Heart left ventricle (tissue), 13 donors: ENCODE data around the gene NFKB1.

Experiments
- CTCF ChIP-seq, 12 donors: fragments of 200-600 bp; sonication (generic) in 4 of 12; IDR thresholded peaks; one replicate each; pipeline versions ENCODE4 v1.5.0 to v1.8.0; 2018 to 2022; ENCODE audit warnings: antibody characterized with exemption in 12 of 12, mild to moderate bottlenecking in 5 of 12
- POLR2A ChIP-seq, 2 donors: fragments of 450-650 bp; IDR thresholded peaks; one replicate each; pipeline ENCODE4 v1.6.1; 2017; ENCODE audit warnings: antibody characterized with exemption in 2 of 2, mild to moderate bottlenecking in 2 of 2, moderate library complexity in 2 of 2
- donor health status: ischemic (EF 13 %, LVEDD 7.1; RV severe dilation, severe dysfunction).
- donor health status: DM: no; HTN: yes; CAD: no.
- donor health status: DM: no; HTN: no; CAD: no.
- donor health status: ischemic (EF 25% LVEDD 6.9; RV normal size, moderate dysfunction).
- donor health status: ischemic (EF 25% LVEDD 5.7; RV mildly dilated, moderate dysfunction).
- donor health status: ischemic (EF 35%, LVEDD 5.7; RV mildly dilated, moderate dysfunction).
- donor health status: nonischemic (EF 11% LVEDD 7.7; RV severe dilation, severe dysfunction).
- donor health status: DM: yes; HTN: yes; CAD: no.
- donor health status: PGD.
- donor health status: ischemic (EF 29% LVEDD 5.4; RV normal size, mild dysfunction).
- donor health status: nonischemic (EF 23%, LVEDD 6.1; RV moderate dilation, normal function).

GRCh38 chr4:102526532-102526931 is 25.4 kb downstream of the NFKB1 start:
- TF ChIP-seq CTCF (IDR thresholded peaks at IDR 0.05): no peak
- TF ChIP-seq POLR2A (IDR thresholded peaks at IDR 0.05): no peak
